HepG2 (cell line): ENCODE data around the gene RIPOR3. TPM values are rescaled to one million over a fixed set of nuclear protein-coding genes. Genes with fewer than 3 reads are reported as not detected.

Source experiments
- ARID4A ChIP-seq: sonication (generic); formaldehyde crosslinking; IDR thresholded peaks from 2 replicates; pipeline ENCODE4 v1.5.0; 2020; ENCODE audit warnings: mild to moderate bottlenecking, missing genetic modification reagents, borderline replicate concordance
- ERF ChIP-seq: IDR thresholded peaks from 2 replicates; pipeline ENCODE4 v1.6.1; 2018; ENCODE audit warnings: missing biosample characterization, missing genetic modification reagents
- FOSL2 ChIP-seq: sonication (generic); formaldehyde crosslinking; IDR thresholded peaks from 2 replicates; pipeline ENCODE4 v1.4.0; 2020; ENCODE audit warnings: missing genetic modification reagents
- MED1 ChIP-seq: sonication (generic); formaldehyde crosslinking; IDR thresholded peaks from 2 replicates; pipeline ENCODE4 v1.4.0; 2020; ENCODE audit warnings: missing genetic modification reagents
- MIER2 ChIP-seq: IDR thresholded peaks from 2 replicates; pipeline ENCODE4 v1.6.1; 2016; ENCODE audit warnings: missing biosample characterization, missing genetic modification reagents
- SOX13 ChIP-seq, 3 experiments: fragments of 450-650 bp in 1 of 3; sonication (generic) in 1 of 3; formaldehyde crosslinking in 1 of 3; IDR thresholded peaks in 2 of 3; conservative IDR thresholded peaks in 1 of 3; 2 replicates each; pipeline versions ENCODE4 v1.5.0 to v1.6.1; 2016 to 2020; ENCODE audit warnings: antibody characterized with exemption in 1 of 3, mild to moderate bottlenecking in 1 of 3, missing compliant biosample characterization in 1 of 3, missing genetic modification reagents in 1 of 3, moderate library complexity in 1 of 3
- ZFP90 ChIP-seq: sonication (generic); formaldehyde crosslinking; IDR thresholded peaks from 2 replicates; pipeline ENCODE4 v1.8.0; 2022; ENCODE audit warnings: missing genetic modification reagents, mild to moderate bottlenecking, inconsistent platforms, borderline replicate concordance
- ZNF24 ChIP-seq: fragments of 450-650 bp; IDR thresholded peaks from 2 replicates; pipeline ENCODE4 v1.6.1; 2017; ENCODE audit warnings: antibody characterized with exemption, mild to moderate bottlenecking
- ZNF318 ChIP-seq: sonication (generic); formaldehyde crosslinking; IDR thresholded peaks from 2 replicates; pipeline ENCODE4 v1.4.0; 2020; ENCODE audit warnings: mild to moderate bottlenecking, missing genetic modification reagents
- ZNF33A ChIP-seq: sonication (generic); formaldehyde crosslinking; IDR thresholded peaks from 2 replicates; pipeline ENCODE4 v1.5.1; 2020; ENCODE audit warnings: missing genetic modification reagents, mild to moderate bottlenecking, moderate library complexity, borderline replicate concordance
- ZNF33B ChIP-seq: sonication (generic); formaldehyde crosslinking; IDR thresholded peaks from 2 replicates; pipeline ENCODE4 v1.5.1; 2020; ENCODE audit warnings: mild to moderate bottlenecking, missing genetic modification reagents
- ZNF549 ChIP-seq: sonication (generic); formaldehyde crosslinking; IDR thresholded peaks from 2 replicates; pipeline ENCODE4 v1.5.0; 2020; ENCODE audit warnings: missing genetic modification reagents
- ZNF556 ChIP-seq: sonication (generic); formaldehyde crosslinking; IDR thresholded peaks from 2 replicates; pipeline ENCODE4 v1.4.0; 2020; ENCODE audit warnings: mild to moderate bottlenecking, missing genetic modification reagents, borderline replicate concordance
- ZNF788 ChIP-seq: sonication (generic); formaldehyde crosslinking; IDR thresholded peaks from 2 replicates; pipeline ENCODE4 v1.5.0; 2020; ENCODE audit warnings: mild to moderate bottlenecking, missing genetic modification reagents, borderline replicate concordance
- polyA plus RNA-seq, 8 experiments: library from polyadenylated mRNA; depleted of rRNA in 3 of 8; stranded (reverse) in 7 of 8; unstranded in 1 of 8; fragments of >200 nt; fragmentation: Illumina TruSeq in 4 of 8; extraction: Trizol in 4 of 8; gene quantifications; 2 replicates each; pipeline versions ENCODE4 v1.2.1 to v1.2.3, GENCODE V29; 2011 to 2016; ENCODE audit warnings: low read depth in 4 of 8, missing spikeins in 1 of 8, mixed read lengths in 1 of 8; ENCODE audit not compliant: insufficient read depth in 1 of 8
- total RNA-seq, 5 experiments: library from RNA; depleted of rRNA; stranded (reverse); fragments of >200 nt; fragmentation: Illumina TruSeq; extraction: Trizol; gene quantifications; 2 replicates each; pipeline ENCODE4 v1.2.3, GENCODE V29; 2016; ENCODE audit warnings: low read depth in 1 of 5

Gene RIPOR3
- total and polyA plus RNA-seq, 2 of the 13 experiments (the other 11 are each of a cell fraction or from before 2014, with no cell fraction given): 0.18 TPM; not detected in 1

GRCh38 chr20:50728981-50729874 lies 37.9 kb upstream of the RIPOR3 start (continued):
- TF ChIP-seq ARID4A (CRISPR knock-in tag) (no peak), ZNF556 (CRISPR knock-in tag) (peak; percentile 73; the same call in 1 of the 2 replicates), ZNF788 (CRISPR knock-in tag) (peak; percentile 48; the same call in 1 of the 2 replicates), ZNF33A (no peak), ZNF24 (peak; percentile 16; the same call in 1 of the 2 replicates), ERF (0 out of 2 replicates have a peak, but pooled peaks have one; percentile 10), MIER2 (no peak), SOX13 (IDR thresholded peaks at IDR 0.05) (no peak), SOX13 (CRISPR knock-in tag; conservative IDR thresholded peaks at IDR 0.05 in 1 of 2, IDR thresholded peaks at IDR 0.05 in 1 of 2) (peak in 1 of 2 experiments; percentile 25; a peak in 1 of 4 replicates), MED1 (CRISPR knock-in tag) (peak; percentile 26; the same call in 1 of the 2 replicates), ZNF549 (no peak), ZNF318 (CRISPR knock-in tag) (no peak), ZNF33B (CRISPR knock-in tag) (no peak), ZFP90 (CRISPR knock-in tag) (no peak), FOSL2 (CRISPR knock-in tag) (peak; percentile 63)
